Glutamatergic neuron (in vitro differentiated cells): ENCODE measurements around the gene GSC2. TPM values are rescaled to one million over a fixed set of nuclear protein-coding genes. Genes with fewer than 3 reads are reported as not detected.

Experiments used
- DNase-seq: peaks from one replicate; pipeline ENCODE4 v3.0.0; 2022
- H3K27ac Mint-ChIP-seq: one replicate; pipeline ENCODE4 v1.8.0; 2020; ENCODE audit warnings: mild to moderate bottlenecking, mixed read lengths, inconsistent platforms; ENCODE audit not compliant: unreplicated experiment
- H3K27me3 Mint-ChIP-seq: one replicate; pipeline ENCODE4 v1.8.0; 2020; ENCODE audit warnings: mild to moderate bottlenecking, moderate library complexity, mixed read lengths, inconsistent platforms; ENCODE audit not compliant: unreplicated experiment
- H3K36me3 Mint-ChIP-seq: one replicate; pipeline ENCODE4 v1.8.0; 2020; ENCODE audit warnings: mild to moderate bottlenecking, mixed read lengths, inconsistent platforms; ENCODE audit not compliant: unreplicated experiment
- H3K4me1 Mint-ChIP-seq: one replicate; pipeline ENCODE4 v1.8.0; 2020; ENCODE audit warnings: mild to moderate bottlenecking, low read depth, mixed read lengths, inconsistent platforms; ENCODE audit not compliant: unreplicated experiment
- H3K4me3 Mint-ChIP-seq: one replicate; pipeline ENCODE4 v1.8.0; 2020; ENCODE audit warnings: mild to moderate bottlenecking, mixed read lengths, inconsistent platforms; ENCODE audit not compliant: unreplicated experiment
- H3K9me3 Mint-ChIP-seq: one replicate; pipeline ENCODE4 v1.8.0; 2020; ENCODE audit warnings: mild to moderate bottlenecking, moderate library complexity, mixed read lengths, inconsistent platforms; ENCODE audit not compliant: unreplicated experiment
- total RNA-seq: library from RNA; stranded (reverse); fragmentation: NEBNext Ultra II Directional; extraction: Animal tissue kit (Norgen Biotek cat#: 25700); gene quantifications from one replicate; pipeline ENCODE4 v1.2.1, GENCODE V29; 2021; ENCODE audit not compliant: unreplicated experiment
- TF ChIP-seq, protein P1 (sequence below): fragments of 200-600 bp; sonication (generic); IDR thresholded peaks from one replicate; pipeline ENCODE4 v1.5.0; 2021; ENCODE audit not compliant: partially characterized antibody, unreplicated experiment

The GSC2 gene
- total RNA-seq, 1 donor from 2014 or later = not detected

DNA sequence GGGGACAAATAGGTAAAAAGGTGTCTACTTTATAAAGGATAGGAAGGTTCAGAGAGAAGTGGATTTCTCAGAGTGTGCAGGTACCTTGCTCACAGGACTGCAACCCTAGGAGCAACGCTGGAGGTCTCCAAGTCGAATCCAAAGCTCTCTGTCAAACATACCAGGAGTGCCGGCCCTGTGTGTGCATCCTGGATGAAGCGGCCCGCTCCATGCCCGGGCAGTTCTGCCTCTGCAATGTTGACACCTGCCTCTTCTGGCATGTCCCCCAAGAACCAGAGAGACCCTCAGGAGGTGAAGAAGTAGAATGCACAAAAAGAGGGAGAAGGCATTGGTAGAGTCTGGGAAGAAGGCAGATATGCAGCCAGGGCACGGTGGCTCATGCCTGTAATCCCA, 22.1 kb downstream of the GSC2 start:
- TF ChIP-seq, protein P1, sequence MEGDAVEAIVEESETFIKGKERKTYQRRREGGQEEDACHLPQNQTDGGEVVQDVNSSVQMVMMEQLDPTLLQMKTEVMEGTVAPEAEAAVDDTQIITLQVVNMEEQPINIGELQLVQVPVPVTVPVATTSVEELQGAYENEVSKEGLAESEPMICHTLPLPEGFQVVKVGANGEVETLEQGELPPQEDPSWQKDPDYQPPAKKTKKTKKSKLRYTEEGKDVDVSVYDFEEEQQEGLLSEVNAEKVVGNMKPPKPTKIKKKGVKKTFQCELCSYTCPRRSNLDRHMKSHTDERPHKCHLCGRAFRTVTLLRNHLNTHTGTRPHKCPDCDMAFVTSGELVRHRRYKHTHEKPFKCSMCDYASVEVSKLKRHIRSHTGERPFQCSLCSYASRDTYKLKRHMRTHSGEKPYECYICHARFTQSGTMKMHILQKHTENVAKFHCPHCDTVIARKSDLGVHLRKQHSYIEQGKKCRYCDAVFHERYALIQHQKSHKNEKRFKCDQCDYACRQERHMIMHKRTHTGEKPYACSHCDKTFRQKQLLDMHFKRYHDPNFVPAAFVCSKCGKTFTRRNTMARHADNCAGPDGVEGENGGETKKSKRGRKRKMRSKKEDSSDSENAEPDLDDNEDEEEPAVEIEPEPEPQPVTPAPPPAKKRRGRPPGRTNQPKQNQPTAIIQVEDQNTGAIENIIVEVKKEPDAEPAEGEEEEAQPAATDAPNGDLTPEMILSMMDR = no peak
- Mint-ChIP-seq H3K4me3 (no peak overlapping the region), H3K27ac (no peak overlapping the region), H3K36me3 (peaks cover 5% of the 10 kb centered on the region), H3K4me1 (peaks cover 3% of the 10 kb centered on the region), H3K27me3 (peaks cover 11% of the 10 kb centered on the region), H3K9me3 (peaks cover 8% of the 10 kb centered on the region)
- no peak for DNase-seq

DNA sequence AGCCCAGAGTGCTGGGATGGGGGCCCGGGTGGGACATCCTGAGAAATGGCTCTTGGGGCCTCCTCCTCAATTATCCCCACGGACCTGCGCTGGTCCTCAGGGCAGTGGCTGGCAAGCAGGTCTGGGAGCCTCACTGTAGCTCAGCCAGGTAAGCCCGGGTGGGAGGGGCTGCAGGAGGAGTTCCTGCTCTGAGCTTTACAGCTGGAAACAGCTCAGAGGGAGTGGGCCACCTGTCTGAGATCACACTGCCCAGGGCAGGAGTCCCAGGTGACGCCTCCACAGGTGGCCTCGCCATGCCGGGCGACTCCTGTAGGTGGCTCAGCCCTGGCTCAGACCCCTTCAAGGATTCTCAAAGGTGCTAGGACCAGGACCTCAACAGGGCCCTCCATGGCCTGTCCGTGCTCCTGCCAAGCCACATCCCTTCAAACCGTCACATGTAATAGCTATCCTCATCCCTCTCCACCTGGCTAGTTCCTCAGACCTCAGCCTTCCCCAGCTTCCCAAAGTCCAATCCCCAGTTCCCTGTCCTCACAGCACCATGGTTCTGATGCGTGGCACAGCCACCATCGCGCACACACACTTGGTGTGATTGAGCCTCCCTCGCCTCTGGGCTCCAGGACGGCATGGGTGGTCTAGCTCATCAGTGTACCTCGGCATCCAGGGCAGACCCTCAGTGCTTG, 22.6 kb downstream of the GSC2 start:
- H3K27ac Mint-ChIP-seq = no peak overlapping the region
- H3K36me3 Mint-ChIP-seq = peaks cover 5% of the 10 kb centered on the region

DNA sequence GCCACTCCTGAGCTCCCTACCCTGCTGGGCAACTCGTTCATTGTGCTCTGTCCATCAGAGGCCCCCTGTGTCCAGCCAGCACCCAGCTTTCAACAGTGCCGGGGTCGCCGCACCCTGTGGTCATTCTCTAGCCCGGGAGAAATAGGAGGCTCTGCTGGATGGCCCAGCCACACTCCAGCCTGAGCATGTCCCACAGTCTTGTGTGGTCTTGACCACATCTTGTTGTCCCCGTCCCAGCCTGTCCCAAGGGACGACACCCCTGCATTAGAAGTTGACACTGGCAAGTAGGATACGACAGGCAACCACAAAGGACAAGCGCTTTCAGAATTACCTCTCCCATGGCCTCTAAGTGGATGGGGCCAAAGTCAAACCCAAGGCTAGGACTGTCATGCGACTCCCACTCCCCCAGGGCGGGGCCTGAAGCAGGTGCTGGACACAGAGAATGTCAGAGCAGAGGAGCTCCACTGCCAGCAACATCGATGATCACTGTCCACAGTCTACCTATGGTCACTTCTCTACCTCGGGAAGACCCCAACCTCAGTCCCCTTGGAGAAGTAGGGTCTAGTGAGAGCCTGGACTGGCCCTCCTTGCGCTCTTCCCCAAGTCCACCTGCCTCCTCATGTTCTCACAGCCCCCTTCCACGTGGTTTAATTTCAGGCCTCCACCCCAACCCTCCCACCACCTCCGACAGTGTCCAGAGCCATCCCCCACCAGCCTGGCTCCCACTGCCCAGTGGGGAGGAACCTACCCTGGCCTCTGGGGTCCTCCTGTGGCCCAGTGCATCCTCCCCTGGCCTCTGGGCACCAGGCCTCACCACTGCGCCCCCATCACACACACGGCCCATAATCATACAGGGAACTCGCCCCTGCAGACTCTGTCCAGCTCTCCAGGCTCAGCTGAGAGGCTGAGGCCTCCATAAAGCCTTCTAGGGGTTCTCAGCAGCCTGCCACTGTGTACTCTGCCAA, 23.5 kb downstream of the GSC2 start:
- H3K36me3 Mint-ChIP-seq = peaks cover 3% of the 10 kb centered on the region
- DNase-seq = no peak
- H3K4me1 Mint-ChIP-seq = peaks cover 5% of the 10 kb centered on the region
- peaks cover 10% of the 10 kb centered on the region for H3K9me3 Mint-ChIP-seq
- H3K27ac Mint-ChIP-seq = no peak overlapping the region
- no peak overlapping the region for H3K4me3 Mint-ChIP-seq
- peaks cover 14% of the 10 kb centered on the region for H3K27me3 Mint-ChIP-seq
- TF ChIP-seq, protein P1 = no peak

More for the DNA sequence above, 22.6 kb downstream of the GSC2 start:
- Mint-ChIP-seq H3K4me3 (no peak overlapping the region), H3K27me3 (peaks cover 14% of the 10 kb centered on the region), H3K4me1 (peaks cover 5% of the 10 kb centered on the region), H3K9me3 (peaks cover 10% of the 10 kb centered on the region)
- TF ChIP-seq, protein P1 = no peak
- no peak for DNase-seq

DNA sequence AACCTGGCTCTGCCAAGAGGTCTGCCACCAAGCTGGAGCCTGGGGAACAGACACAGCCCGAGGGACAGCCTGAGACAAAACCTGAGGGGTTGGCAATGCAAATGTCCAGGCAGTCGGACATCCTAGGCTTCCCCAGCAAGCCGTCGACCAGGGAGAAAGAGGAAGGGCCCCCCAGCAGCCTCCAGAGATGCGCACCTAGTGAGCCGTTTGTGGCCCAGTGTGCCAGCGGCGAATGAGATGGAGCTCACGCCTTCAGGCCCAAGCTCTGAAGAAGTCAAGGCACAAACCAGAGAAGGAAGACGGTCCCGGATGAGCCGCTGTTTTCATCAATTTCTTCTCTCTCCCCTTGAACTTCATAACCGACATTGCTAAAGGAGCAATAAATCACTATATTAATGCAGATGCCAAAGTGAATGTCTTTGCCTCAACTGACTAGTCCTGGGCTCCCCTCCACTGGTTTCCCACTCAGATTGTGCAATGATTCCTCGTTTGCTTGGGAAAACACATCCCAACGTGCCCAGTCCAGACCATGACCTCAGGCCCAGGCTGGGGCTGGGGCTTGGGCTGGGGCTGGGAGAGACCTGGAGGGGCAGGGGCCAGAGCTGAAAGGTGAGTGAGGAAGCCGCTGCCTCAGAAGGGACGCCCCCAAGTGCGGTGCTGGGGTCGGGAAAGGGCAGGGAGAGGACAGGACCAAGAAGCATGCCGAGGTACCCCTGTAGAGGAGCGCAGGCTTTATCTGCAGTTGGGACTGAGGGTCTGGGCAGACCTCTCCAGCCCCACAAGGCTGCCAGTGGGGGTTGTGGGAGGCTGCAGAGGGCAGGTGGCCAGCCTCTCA, 24.4 kb downstream of the GSC2 start:
- TF ChIP-seq, protein P1 = no peak
- peaks cover 14% of the 10 kb centered on the region for H3K27me3 Mint-ChIP-seq
- H3K4me3 Mint-ChIP-seq = no peak overlapping the region
- peaks cover 14% of the 10 kb centered on the region for H3K9me3 Mint-ChIP-seq
- no peak overlapping the region for H3K27ac Mint-ChIP-seq
- peaks cover 8% of the 10 kb centered on the region for H3K4me1 Mint-ChIP-seq
- DNase-seq = no peak
- no peaks in the 10 kb centered on the region for H3K36me3 Mint-ChIP-seq
